Effector CD8-positive, alpha-beta T cell (primary cell): ENCODE data around the gene NEMP2.
"Not testable (repeated sequence)": the region's sequence is repeated elsewhere in the genome, so short reads cannot be mapped to it uniquely, and the experiment has no call there.

Experiments
- DNase-seq: peaks from one replicate; lab custom pipeline; 2025; lab: John Stamatoyannopoulos, UW

NEMP2 gene

GRCh38 chr2:190490502-190490901, 44.0 kb downstream of the NEMP2 start:
- DNase-seq, result no peak

DNA sequence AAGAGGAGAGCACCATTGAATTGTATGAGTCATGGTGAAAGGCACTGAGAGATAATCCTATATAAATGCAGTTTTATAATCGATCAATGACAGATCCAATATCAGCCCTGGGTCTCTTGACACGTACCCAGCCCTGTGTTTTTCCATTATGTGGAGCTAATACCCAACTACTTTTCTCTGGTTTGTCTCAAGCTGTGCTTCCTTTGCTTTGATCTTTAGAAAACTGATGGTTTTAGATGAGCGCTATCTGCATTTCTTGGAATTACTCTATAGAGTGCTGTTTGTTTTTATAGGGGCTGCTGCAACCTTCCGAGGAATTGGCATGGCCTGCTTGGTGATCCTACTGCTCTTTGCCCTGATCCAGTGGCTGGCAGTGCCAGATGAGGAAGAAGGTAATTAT, 45.0 kb downstream of the NEMP2 start:
- no peak for DNase-seq

DNA sequence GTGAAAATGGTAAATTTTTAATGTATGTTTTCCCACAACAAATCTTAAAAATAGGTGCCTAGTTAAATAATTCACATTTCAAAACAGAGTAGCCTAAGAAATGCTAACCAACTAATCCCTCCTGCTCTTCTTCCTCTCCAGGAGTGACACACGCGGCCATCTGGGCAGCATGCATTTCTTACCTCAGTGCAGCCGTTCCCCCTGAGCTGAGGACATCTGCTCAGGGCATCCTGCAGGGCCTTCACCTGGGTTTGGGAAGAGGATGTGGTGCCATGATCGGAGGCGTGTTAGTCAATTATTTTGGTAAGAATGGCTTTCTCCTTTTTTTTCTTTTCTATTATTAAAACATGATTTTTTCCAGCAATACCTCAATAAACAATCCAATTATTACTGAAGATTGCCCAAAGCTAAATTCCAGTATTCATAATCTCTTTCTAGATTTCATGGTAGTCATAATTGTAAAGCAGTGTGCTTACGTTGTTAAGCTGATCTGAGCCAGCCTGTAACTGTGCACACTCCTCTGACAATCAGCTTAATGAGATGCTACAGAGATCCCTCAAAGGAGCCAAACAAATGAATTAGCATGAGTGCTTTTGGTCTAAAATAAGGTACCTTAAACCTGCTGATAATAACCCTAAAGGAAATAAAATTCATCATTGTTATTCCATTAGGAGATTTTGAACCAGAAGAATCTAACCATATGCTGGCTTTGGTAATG, 45.8 kb downstream of the NEMP2 start:
- DNase-seq, result no peak

GRCh38 chr2:190486037-190486623, 48.4 kb downstream of the NEMP2 start:
- no peak for DNase-seq

DNA sequence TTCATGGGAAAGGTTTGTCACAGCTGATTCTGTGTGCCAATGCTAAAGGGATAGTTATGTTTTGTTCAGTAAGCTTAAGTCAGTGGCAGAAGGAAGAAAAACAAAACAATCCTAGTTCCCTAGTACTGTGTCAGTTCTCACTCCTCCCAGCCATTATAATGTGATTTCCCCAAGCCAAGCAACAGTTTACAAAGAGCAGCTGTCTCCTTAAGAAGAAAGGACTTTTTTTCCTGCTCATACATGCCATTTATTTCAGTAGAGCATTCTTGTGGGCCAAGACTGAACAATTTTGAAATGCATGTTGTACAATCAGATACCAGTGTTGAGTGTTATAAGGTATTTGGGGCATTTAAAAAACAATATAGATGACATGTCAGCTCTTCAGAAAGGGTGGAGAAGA, 52.1 kb downstream of the NEMP2 start:
- no peak for DNase-seq

GRCh38 chr2:190481339-190481738, 53.2 kb downstream of the NEMP2 start:
- DNase-seq, result no peak

- DNase-seq, result no peak
Observed at GRCh38 chr2:190478572-190479195, 55.8 kb downstream of the NEMP2 start.

GRCh38 chr2:190477661-190478454, 56.7 kb downstream of the NEMP2 start:
- DNase-seq, result no peak

DNA sequence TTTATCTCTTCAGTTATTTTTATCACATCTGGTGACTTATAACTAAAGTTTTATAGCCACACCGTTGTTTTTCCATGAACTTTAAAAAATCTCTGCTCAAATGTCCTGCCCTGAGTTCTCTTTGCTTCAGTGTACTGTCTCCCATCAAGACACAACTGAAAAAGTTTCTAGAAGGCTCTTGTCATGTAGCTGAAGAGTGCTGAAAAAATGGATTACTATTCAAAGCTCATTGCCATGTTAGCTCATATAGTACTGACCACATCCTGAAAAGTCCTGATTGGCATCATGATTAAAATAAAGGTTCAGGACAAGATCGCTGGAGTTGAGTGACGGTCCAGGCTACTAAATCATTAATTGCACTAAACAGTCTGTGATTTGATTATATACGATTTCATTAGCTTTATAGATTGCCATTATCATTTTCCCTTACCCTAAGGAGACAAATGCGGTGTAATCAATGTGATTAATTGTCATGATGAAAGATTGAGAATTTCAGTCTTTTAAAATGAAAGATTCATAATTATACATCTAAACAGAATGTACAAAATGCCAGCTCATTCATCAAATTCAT, 64.2 kb downstream of the NEMP2 start:
- no peak for DNase-seq

- DNase-seq, result no peak
Observed at GRCh38 chr2:190469771-190470170, 64.8 kb downstream of the NEMP2 start.

DNA sequence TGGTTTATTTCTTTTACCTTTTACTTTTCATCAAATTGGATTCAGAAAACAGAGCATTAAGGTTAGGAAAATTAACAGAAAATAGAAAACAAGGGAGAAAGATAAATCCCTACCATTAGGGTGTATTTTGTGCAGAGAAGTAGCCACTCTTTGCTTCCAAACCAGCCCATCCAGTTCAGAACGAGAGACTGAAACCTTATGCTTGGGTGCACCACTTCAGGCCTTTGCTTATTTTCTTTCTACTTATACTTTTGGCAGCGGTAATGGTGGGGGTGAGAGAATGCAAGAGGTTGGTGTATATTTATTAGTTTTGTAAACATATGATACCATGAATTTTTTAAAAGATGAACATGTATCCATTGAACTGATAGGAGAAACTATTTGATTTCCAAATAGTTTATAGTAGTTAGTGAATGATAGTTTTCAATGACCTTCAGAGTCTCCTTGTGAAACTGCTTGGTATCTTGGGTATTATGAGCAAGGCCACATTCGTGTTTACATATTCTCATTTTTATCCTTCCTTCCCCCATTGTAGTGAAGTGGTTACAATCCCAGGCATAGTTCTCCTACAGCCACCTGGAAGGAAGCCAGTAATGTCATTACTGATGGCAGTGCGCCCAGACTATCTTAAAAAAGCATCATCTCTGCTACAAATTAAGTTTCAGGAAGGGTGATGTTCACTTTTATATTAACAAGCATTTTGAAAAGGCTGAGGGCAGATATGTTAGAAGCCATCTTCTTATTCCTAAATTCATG, 65.5 kb downstream of the NEMP2 start:
- DNase-seq, result no peak

- DNase-seq, result not testable (repeated sequence)
Observed at GRCh38 chr2:190468354-190468753, 66.2 kb downstream of the NEMP2 start.

- DNase-seq, result no peak
Observed at GRCh38 chr2:190467575-190468083, 66.9 kb downstream of the NEMP2 start.

- DNase-seq, result no peak
Observed at GRCh38 chr2:190466819-190467446, 67.6 kb downstream of the NEMP2 start.

- no peak for DNase-seq
Observed at GRCh38 chr2:190465060-190465459, 69.5 kb downstream of the NEMP2 start.

DNA sequence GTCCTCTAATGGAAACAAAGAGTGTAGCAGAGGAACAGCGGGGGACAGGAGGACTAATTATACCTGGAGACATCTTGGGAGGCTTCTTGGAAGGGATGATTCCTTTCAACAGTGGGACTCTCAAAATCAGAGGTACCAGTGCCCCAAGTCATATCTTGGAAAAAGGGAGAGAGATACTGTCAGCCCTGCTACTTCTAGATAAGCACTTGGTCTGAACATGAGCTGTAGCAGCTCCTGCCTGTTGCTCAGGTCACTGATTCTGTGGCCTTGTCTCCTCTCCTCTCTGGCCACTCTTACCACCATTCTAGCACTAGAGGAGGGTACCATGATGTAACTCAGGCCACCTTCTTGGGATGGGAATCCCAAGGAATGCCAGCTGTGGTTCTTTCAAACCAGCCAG, 71.9 kb downstream of the NEMP2 start:
- no peak for DNase-seq

GRCh38 chr2:190462181-190462580, 72.3 kb downstream of the NEMP2 start:
- DNase-seq, result no peak

DNA sequence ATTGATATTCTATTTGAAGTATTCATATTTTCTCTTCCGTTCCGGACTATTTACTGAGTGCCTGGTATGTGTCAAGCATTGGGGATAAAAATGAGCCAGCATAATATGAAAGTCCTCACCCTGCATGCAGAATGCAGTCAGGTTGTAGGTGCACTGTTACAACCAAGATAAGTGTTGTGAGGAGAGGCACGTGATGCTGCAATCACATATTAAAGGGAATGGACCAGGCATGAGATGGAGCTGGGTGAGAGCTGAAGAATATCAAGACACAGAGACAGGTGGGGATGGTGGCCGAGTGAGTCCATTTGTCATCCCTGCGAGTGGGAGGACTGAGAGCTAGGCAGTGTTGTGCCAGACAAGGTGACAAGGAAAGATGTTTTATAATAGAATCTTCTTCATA, 74.0 kb downstream of the NEMP2 start:
- no peak for DNase-seq

- no peak for DNase-seq
Observed at GRCh38 chr2:190459881-190460280, 74.6 kb downstream of the NEMP2 start.

- DNase-seq, result no peak
Observed at GRCh38 chr2:190458352-190459107, 76.0 kb downstream of the NEMP2 start.
